ENCODE data around the gene TOMM34.

Gene TOMM34

GRCh38 chr20:44941120-44941691 is 19.0 kb downstream of the TOMM34 start:
- H3F3A ChIP-seq (ENCODE audit: low read depth) = no peaks in the 10 kb centered on the region
- H3K4me2 ChIP-seq (ENCODE audit: low read depth, low read length, poor library complexity, severe bottlenecking) = no peak overlapping the region
- H4K20me1 ChIP-seq (ENCODE audit: insufficient read depth, low read length, poor library complexity, severe bottlenecking) = no peaks in the 10 kb centered on the region
- TF ChIP-seq CTCF (conservative IDR thresholded peaks at IDR 0.05; ENCODE audit: low read length) (no peak), EZH2phosphoT487 (IDR thresholded peaks at IDR 0.05; ENCODE audit: borderline replicate concordance) (no peak)
- H3K4me1 ChIP-seq (ENCODE audit: insufficient read depth, low read length, poor library complexity, severe bottlenecking) = no peaks in the 10 kb centered on the region
- peaks cover 68% of the 10 kb centered on the region; the same call in 1 of the 2 replicates for H3K36me3 ChIP-seq (ENCODE audit: insufficient read depth, low read length)
- H2AFZ ChIP-seq (ENCODE audit: low read length) = no peak overlapping the region
- H3K79me2 ChIP-seq (ENCODE audit: insufficient read depth, low read length) = no peaks in the 10 kb centered on the region
- no peak overlapping the region for H3K4me3 ChIP-seq (ENCODE audit: low read length, poor library complexity, severe bottlenecking)
- no peaks in the 10 kb centered on the region for H3K27me3 ChIP-seq (ENCODE audit: insufficient read depth, low read length, poor library complexity, severe bottlenecking)
- H3K9me3 ChIP-seq (ENCODE audit: insufficient read depth, low read depth, low read length) = no peaks in the 10 kb centered on the region
- H3K9me2 ChIP-seq (replicated peaks; ENCODE audit: low read depth, low read length) = no peaks in the 10 kb centered on the region
- no peak overlapping the region for H3K9ac ChIP-seq (ENCODE audit: low read depth, low read length, poor library complexity, severe bottlenecking)

- Histone ChIP-seq H3K9me3 (ENCODE audit: insufficient read depth, low read depth, low read length) (no peaks in the 10 kb centered on the region), H3K27me3 (ENCODE audit: insufficient read depth, low read length, poor library complexity, severe bottlenecking) (no peaks in the 10 kb centered on the region), H3F3A (ENCODE audit: low read depth) (no peaks in the 10 kb centered on the region), H3K4me2 (ENCODE audit: low read depth, low read length, poor library complexity, severe bottlenecking) (no peak overlapping the region), H3K4me1 (ENCODE audit: insufficient read depth, low read length, poor library complexity, severe bottlenecking) (no peaks in the 10 kb centered on the region), H3K4me3 (ENCODE audit: low read length, poor library complexity, severe bottlenecking) (no peak overlapping the region), H4K20me1 (ENCODE audit: insufficient read depth, low read length, poor library complexity, severe bottlenecking) (no peaks in the 10 kb centered on the region), H3K36me3 (ENCODE audit: insufficient read depth, low read length) (peaks cover 44% of the 10 kb centered on the region; the same call in 1 of the 2 replicates), H3K79me2 (ENCODE audit: insufficient read depth, low read length) (no peaks in the 10 kb centered on the region), H3K9ac (ENCODE audit: low read depth, low read length, poor library complexity, severe bottlenecking) (no peak overlapping the region), H2AFZ (ENCODE audit: low read length) (no peak overlapping the region), H3K9me2 (replicated peaks; ENCODE audit: low read depth, low read length) (no peaks in the 10 kb centered on the region)
- no peak for TF ChIP-seq EZH2phosphoT487 (IDR thresholded peaks at IDR 0.05; ENCODE audit: borderline replicate concordance)
- TF ChIP-seq CTCF (conservative IDR thresholded peaks at IDR 0.05; ENCODE audit: low read length) = no peak
Measured at GRCh38 chr20:44938637-44939036, 21.6 kb downstream of the TOMM34 start.

DNA sequence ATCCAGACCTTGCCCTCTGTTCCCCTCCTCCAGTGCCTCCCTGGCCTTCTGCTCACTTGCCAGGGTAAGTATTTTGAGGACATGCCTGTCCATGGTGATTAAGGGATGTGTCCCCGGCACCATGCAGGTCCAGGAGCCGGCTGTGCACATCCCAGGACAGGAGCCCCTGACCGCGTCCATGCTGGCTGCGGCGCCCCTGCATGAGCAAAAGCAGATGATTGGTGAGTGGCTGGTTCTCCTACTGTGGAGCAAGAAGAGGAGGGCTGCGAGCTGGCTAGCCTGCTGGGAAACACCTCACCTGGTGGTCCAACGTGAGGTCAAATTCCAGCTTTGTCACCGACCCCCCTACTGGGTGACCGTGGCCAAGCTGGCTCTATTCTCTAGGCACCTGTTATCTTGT is 23.7 kb downstream of the TOMM34 start:
- no peaks in the 10 kb centered on the region for H3K4me1 ChIP-seq (ENCODE audit: insufficient read depth, low read length, poor library complexity, severe bottlenecking)
- H3K9me2 ChIP-seq (replicated peaks; ENCODE audit: low read depth, low read length) = no peaks in the 10 kb centered on the region
- no peaks in the 10 kb centered on the region for H3K27me3 ChIP-seq (ENCODE audit: insufficient read depth, low read length, poor library complexity, severe bottlenecking)
- H3K4me3 ChIP-seq (ENCODE audit: low read length, poor library complexity, severe bottlenecking) = no peak overlapping the region
- no peak overlapping the region for H3K9ac ChIP-seq (ENCODE audit: low read depth, low read length, poor library complexity, severe bottlenecking)
- TF ChIP-seq EZH2phosphoT487 (IDR thresholded peaks at IDR 0.05; ENCODE audit: borderline replicate concordance) (no peak), CTCF (conservative IDR thresholded peaks at IDR 0.05; ENCODE audit: low read length) (no peak)
- H4K20me1 ChIP-seq (ENCODE audit: insufficient read depth, low read length, poor library complexity, severe bottlenecking) = no peaks in the 10 kb centered on the region
- no peaks in the 10 kb centered on the region for H3K9me3 ChIP-seq (ENCODE audit: insufficient read depth, low read depth, low read length)
- no peaks in the 10 kb centered on the region for H3K79me2 ChIP-seq (ENCODE audit: insufficient read depth, low read length)
- H3K36me3 ChIP-seq (ENCODE audit: insufficient read depth, low read length) = peaks cover 30% of the 10 kb centered on the region; the same call in 1 of the 2 replicates
- no peak overlapping the region for H3K4me2 ChIP-seq (ENCODE audit: low read depth, low read length, poor library complexity, severe bottlenecking)
- H2AFZ ChIP-seq (ENCODE audit: low read length) = no peak overlapping the region
- no peaks in the 10 kb centered on the region for H3F3A ChIP-seq (ENCODE audit: low read depth)

Data from Loucy (cell line).